ENCODE results near the gene ICA1. TPM values are rescaled to one million over a fixed set of nuclear protein-coding genes. Genes with fewer than 3 reads are reported as not detected.

The ICA1 gene
- total and polyA plus RNA-seq, 2 of the 4 experiments (the other 2 are of a cell fraction) = not detected

DNA sequence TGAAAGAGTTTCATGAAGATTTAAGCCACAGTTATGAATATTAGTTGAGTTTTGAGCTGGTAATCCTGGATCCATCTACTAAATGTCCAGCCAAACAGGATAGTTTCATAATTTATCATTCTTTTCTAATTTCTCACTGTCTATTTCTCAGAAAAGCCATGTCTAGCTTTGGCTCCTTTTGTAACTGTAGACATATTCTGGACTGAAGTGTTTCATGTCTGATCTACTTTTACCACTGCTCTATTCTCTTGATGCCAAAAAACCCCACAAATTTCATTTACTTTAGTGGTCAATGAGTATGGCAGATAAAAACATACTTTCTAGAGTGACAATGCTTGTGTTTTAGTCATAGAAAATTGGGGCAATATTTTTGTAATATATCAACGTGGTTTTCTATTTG, 61.2 kb downstream of the ICA1 start:
- TF ChIP-seq, protein P1, sequence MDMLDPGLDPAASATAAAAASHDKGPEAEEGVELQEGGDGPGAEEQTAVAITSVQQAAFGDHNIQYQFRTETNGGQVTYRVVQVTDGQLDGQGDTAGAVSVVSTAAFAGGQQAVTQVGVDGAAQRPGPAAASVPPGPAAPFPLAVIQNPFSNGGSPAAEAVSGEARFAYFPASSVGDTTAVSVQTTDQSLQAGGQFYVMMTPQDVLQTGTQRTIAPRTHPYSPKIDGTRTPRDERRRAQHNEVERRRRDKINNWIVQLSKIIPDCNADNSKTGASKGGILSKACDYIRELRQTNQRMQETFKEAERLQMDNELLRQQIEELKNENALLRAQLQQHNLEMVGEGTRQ (IDR thresholded peaks at IDR 0.05; ENCODE audit: low read depth, low read length) = no peak
- TF ChIP-seq MAZ (IDR thresholded peaks at IDR 0.05; ENCODE audit: borderline replicate concordance, low read depth, low read length) (no peak), RCOR1 (IDR thresholded peaks at IDR 0.05; ENCODE audit: insufficient replicate concordance, low read length) (no peak), CEBPB (IDR thresholded peaks at IDR 0.05; ENCODE audit: low read depth, low read length) (no peak), CHD1 (IDR thresholded peaks at IDR 0.05; ENCODE audit: low read depth, low read length) (no peak), ELK1 (IDR thresholded peaks at IDR 0.05; ENCODE audit: borderline replicate concordance, low read depth, low read length) (no peak), SMC3 (IDR thresholded peaks at IDR 0.05; ENCODE audit: low read depth, low read length) (no peak), MXI1 (IDR thresholded peaks at IDR 0.05; ENCODE audit: borderline replicate concordance, low read depth, low read length) (no peak), FOS (IDR thresholded peaks at IDR 0.05; ENCODE audit: low read depth, low read length) (no peak), NFE2L2 (IDR thresholded peaks at IDR 0.05; ENCODE audit: low read depth, low read length) (no peak), RAD21 (IDR thresholded peaks at IDR 0.05; ENCODE audit: low read length) (no peak), BHLHE40 (IDR thresholded peaks at IDR 0.05; ENCODE audit: low read depth, low read length) (no peak), POLR2A (IDR thresholded peaks at IDR 0.05; ENCODE audit: low read depth, low read length) (no peak), RFX5 (IDR thresholded peaks at IDR 0.05; ENCODE audit: low read depth, low read length) (no peak), MAFK (IDR thresholded peaks at IDR 0.05; ENCODE audit: low read depth, low read length) (no peak)
- TF ChIP-seq, protein P2, sequence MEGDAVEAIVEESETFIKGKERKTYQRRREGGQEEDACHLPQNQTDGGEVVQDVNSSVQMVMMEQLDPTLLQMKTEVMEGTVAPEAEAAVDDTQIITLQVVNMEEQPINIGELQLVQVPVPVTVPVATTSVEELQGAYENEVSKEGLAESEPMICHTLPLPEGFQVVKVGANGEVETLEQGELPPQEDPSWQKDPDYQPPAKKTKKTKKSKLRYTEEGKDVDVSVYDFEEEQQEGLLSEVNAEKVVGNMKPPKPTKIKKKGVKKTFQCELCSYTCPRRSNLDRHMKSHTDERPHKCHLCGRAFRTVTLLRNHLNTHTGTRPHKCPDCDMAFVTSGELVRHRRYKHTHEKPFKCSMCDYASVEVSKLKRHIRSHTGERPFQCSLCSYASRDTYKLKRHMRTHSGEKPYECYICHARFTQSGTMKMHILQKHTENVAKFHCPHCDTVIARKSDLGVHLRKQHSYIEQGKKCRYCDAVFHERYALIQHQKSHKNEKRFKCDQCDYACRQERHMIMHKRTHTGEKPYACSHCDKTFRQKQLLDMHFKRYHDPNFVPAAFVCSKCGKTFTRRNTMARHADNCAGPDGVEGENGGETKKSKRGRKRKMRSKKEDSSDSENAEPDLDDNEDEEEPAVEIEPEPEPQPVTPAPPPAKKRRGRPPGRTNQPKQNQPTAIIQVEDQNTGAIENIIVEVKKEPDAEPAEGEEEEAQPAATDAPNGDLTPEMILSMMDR (conservative IDR thresholded peaks at IDR 0.05; ENCODE audit: low read depth, low read length) = no peak
- Histone ChIP-seq H3K4me2 (ENCODE audit: low read depth, low read length) (no peak overlapping the region), H3K56ac (ENCODE audit: extremely low read depth, insufficient read depth, low read length) (no peak overlapping the region), H3K27me3 (ENCODE audit: control insufficient read depth, insufficient read depth, low read length) (peaks cover 2% of the 10 kb centered on the region; the same call in 1 of the 2 replicates), H3K9me1 (ENCODE audit: insufficient read depth, low read length) (no peaks in the 10 kb centered on the region), H3K4me1 (ENCODE audit: control insufficient read depth, insufficient read depth, low read length) (no peaks in the 10 kb centered on the region), H2BK15ac (ENCODE audit: low read depth, low read length) (no peak overlapping the region), H3K18ac (ENCODE audit: low read depth, low read length) (no peak overlapping the region), H3K27ac (ENCODE audit: insufficient read depth, low read length) (no peak overlapping the region), H3K9me3 (ENCODE audit: control insufficient read depth, insufficient read depth, low read length) (no peaks in the 10 kb centered on the region), H4K91ac (ENCODE audit: insufficient read depth, low read depth, low read length) (no peak overlapping the region), H2AK5ac (ENCODE audit: low read depth, low read length) (no peak overlapping the region), H2BK20ac (ENCODE audit: low read depth, low read length) (no peak overlapping the region), H3K36me3 (ENCODE audit: control insufficient read depth, insufficient read depth, low read length) (no peaks in the 10 kb centered on the region), H3K14ac (replicated peaks; ENCODE audit: low read depth, low read length) (no peak overlapping the region), H3K79me1 (ENCODE audit: low read depth in 1 of 2, low read length in 2 of 2) (no peaks in the 10 kb centered on the region), H3K23ac (ENCODE audit: low read depth, low read length) (no peak overlapping the region), H2BK120ac (ENCODE audit: low read depth, low read length) (no peak overlapping the region), H3K4me3 (ENCODE audit: insufficient read depth, low read depth, low read length) (no peak overlapping the region), H2AFZ (replicated peaks; ENCODE audit: low read length, poor library complexity) (no peak overlapping the region), H3K4ac (ENCODE audit: low read depth, low read length) (no peak overlapping the region), H4K8ac (ENCODE audit: low read depth in 2 of 2, low read length in 2 of 2) (no peak overlapping the region), H2BK5ac (ENCODE audit: low read depth, low read length, poor library complexity, severe bottlenecking) (no peak overlapping the region), H2AK9ac (replicated peaks; ENCODE audit: low read depth, low read length, poor library complexity) (no peak overlapping the region), H4K20me1 (ENCODE audit: insufficient read depth, low read length) (no peaks in the 10 kb centered on the region), H3K9ac (ENCODE audit: low read depth, low read length) (no peak overlapping the region), H4K5ac (ENCODE audit: low read depth, low read length) (no peak overlapping the region)
- intact Hi-C loops (cut with micrococcal nuclease) = no loop called here
- ChIA-PET CTCF (no interaction called here), POLR2A (ENCODE audit: unreplicated experiment) (interaction anchor here (0.5 kb wide), 1 partner anchor 548 kb away, joined by 3 read pairs; no protein-coding TSS in a partner anchor)
- dilution Hi-C loops (cut with HindIII; ENCODE audit: low sequenced_read_pairs, unreplicated experiment) = no loop called here
- no peak for DNase-seq
- no peak for ATAC-seq (ENCODE audit: low read depth)
- in situ Hi-C loops (cut with MboI; ENCODE audit: low sequenced_read_pairs) = loop anchor here (25.0 kb wide), 2 partner anchors 538 to 1088 kb away; no protein-coding TSS in a partner anchor
- no CpG with 5 or more reads among the region's 1 CpG for WGBS, 2 experiments (ENCODE audit: extremely low coverage in 2 of 2, insufficient read length in 1 of 2)
- no TSS peak for BruUV-seq (replicated peaks)

Measured in IMR-90 (cell line).